Bronchial epithelial cell (primary cell): ENCODE results near the gene UBE2D2. TPM values are rescaled to one million over a fixed set of nuclear protein-coding genes. Genes with fewer than 3 reads are reported as not detected.

Source experiments
- DNase-seq: peaks from one replicate; pipeline ENCODE4 v3.0.0-alpha.2; 2010; ENCODE audit warnings: low read depth
- FAIRE-seq: peaks from 2 replicates; lab custom pipeline; 2011; peaks lifted over from hg19 to GRCh38; lab: Jason Lieb, UNC
- H3K27me3 ChIP-seq: 2 replicates; pipeline ENCODE4 v1.5.1; 2011; ENCODE audit warnings: low read length; ENCODE audit not compliant: control insufficient read depth, insufficient read depth
- H3K36me3 ChIP-seq: 2 replicates; pipeline ENCODE4 v1.5.1; 2011; ENCODE audit warnings: low read length; ENCODE audit not compliant: control insufficient read depth, insufficient read depth
- H3K4me3 ChIP-seq: 2 replicates; pipeline ENCODE4 v1.5.1; 2011; ENCODE audit warnings: mild to moderate bottlenecking, low read depth, low read length, control low read depth
- CTCF ChIP-seq: IDR thresholded peaks from 2 replicates; pipeline ENCODE4 v1.5.1; 2011; ENCODE audit warnings: mild to moderate bottlenecking, moderate library complexity, low read length, control low read depth, inconsistent platforms; ENCODE audit not compliant: insufficient read depth, severe bottlenecking
- total RNA-seq: library from RNA; depleted of rRNA; stranded (reverse); fragments of >200 nt; gene quantifications from 2 replicates; pipeline ENCODE4 v1.2.1, GENCODE V29; 2014

The UBE2D2 gene
- total RNA-seq, 1 donor from 2014 or later: 52.1 TPM

GRCh38 chr5:139646912-139647505 is 85.9 kb downstream of the UBE2D2 start:
- Histone ChIP-seq H3K36me3 (no peaks in the 10 kb centered on the region), H3K27me3 (no peaks in the 10 kb centered on the region), H3K4me3 (no peak overlapping the region)
- FAIRE-seq (no peak), DNase-seq (no peak)
- no peak for TF ChIP-seq CTCF

- DNase-seq: no peak
- Histone ChIP-seq H3K4me3 (peak overlapping the region; percentile 70), H3K36me3 (no peaks in the 10 kb centered on the region), H3K27me3 (no peaks in the 10 kb centered on the region)
- FAIRE-seq: no peak
- TF ChIP-seq CTCF: no peak
Observed at GRCh38 chr5:139647506-139648204, 86.5 kb downstream of the UBE2D2 start.

GRCh38 chr5:139648205-139649081 is 87.3 kb downstream of the UBE2D2 start, which contains the start of gene CXXC5:
TSS of gene CXXC5 (plus strand) at chr5:139648349. CDS start at chr5:139680524, 32,175 bp downstream.
- no peaks in the 10 kb centered on the region for H3K36me3 ChIP-seq
- peak within 1 kb of the TSS; percentile 70 for H3K4me3 ChIP-seq
- TF ChIP-seq CTCF: no peak
- FAIRE-seq: no peak
- no peaks in the 10 kb centered on the region for H3K27me3 ChIP-seq
- DNase-seq: no peak

GRCh38 chr5:139649082-139649991 is 88.2 kb downstream of the UBE2D2 start:
- no peak for DNase-seq
- no peaks in the 10 kb centered on the region for H3K27me3 ChIP-seq
- no peaks in the 10 kb centered on the region for H3K36me3 ChIP-seq
- H3K4me3 ChIP-seq: peak overlapping the region; percentile 70
- FAIRE-seq: no peak
- no peak for TF ChIP-seq CTCF

- no peaks in the 10 kb centered on the region for H3K36me3 ChIP-seq
- H3K4me3 ChIP-seq: peak overlapping the region; percentile 70
- FAIRE-seq: no peak
- no peaks in the 10 kb centered on the region for H3K27me3 ChIP-seq
- no peak for DNase-seq
- TF ChIP-seq CTCF: peak; percentile 33
Observed at GRCh38 chr5:139650031-139650688, 89.0 kb downstream of the UBE2D2 start.
